Measurements from ENCODE around the gene MTNR1A.
A peak's percentile ranks its signal among the peaks of the same experiment; 100 is the strongest.

MTNR1A gene

GRCh38 chr4:186593587-186593973 is 38.2 kb upstream of the MTNR1A start:
- DNase-seq (ENCODE audit: extremely low read depth, low read depth) = no peak

GRCh38 chr4:186592966-186593586 is 37.7 kb upstream of the MTNR1A start:
- TF ChIP-seq CTCF (IDR thresholded peaks at IDR 0.05; ENCODE audit: low read depth, low read length) = no peak
- peak; percentile 7 for DNase-seq (ENCODE audit: extremely low read depth, low read depth)

More at GRCh38 chr4:186593587-186593973, 38.2 kb upstream of the MTNR1A start:
- TF ChIP-seq CTCF (IDR thresholded peaks at IDR 0.05; ENCODE audit: low read depth, low read length) = no peak

- DNase-seq (ENCODE audit: extremely low read depth, low read depth) = no peak
- no peak for TF ChIP-seq CTCF (IDR thresholded peaks at IDR 0.05; ENCODE audit: low read depth, low read length)
These were observed 37.1 kb upstream of the MTNR1A start for GRCh38 chr4:186592445-186592844.

GRCh38 chr4:186591651-186592050 is 36.3 kb upstream of the MTNR1A start:
- no peak for TF ChIP-seq CTCF (IDR thresholded peaks at IDR 0.05; ENCODE audit: low read depth, low read length)
- no peak for DNase-seq (ENCODE audit: extremely low read depth, low read depth)

- DNase-seq (ENCODE audit: extremely low read depth, low read depth) = no peak
- no peak for TF ChIP-seq CTCF (IDR thresholded peaks at IDR 0.05; ENCODE audit: low read depth, low read length)
These were observed 33.1 kb upstream of the MTNR1A start for GRCh38 chr4:186588503-186588902.

GRCh38 chr4:186587416-186588018 is 32.1 kb upstream of the MTNR1A start:
- peak; percentile 93 for TF ChIP-seq CTCF (IDR thresholded peaks at IDR 0.05; ENCODE audit: low read depth, low read length)
- peak; percentile 31 for DNase-seq (ENCODE audit: extremely low read depth, low read depth)

- no peak for TF ChIP-seq CTCF (IDR thresholded peaks at IDR 0.05; ENCODE audit: low read depth, low read length)
- DNase-seq (ENCODE audit: extremely low read depth, low read depth) = no peak
These were observed 30.8 kb upstream of the MTNR1A start for GRCh38 chr4:186586205-186586604.
